IPS DF 6.9 (cell line): ENCODE data around the gene MOB1B.
"Not testable (repeated sequence)": the region's sequence is repeated elsewhere in the genome, so short reads cannot be mapped to it uniquely, and the experiment has no call there.

Experiments
- DNase-seq: peaks from one replicate; pipeline ENCODE4 v3.0.0-alpha.2; 2013; ENCODE audit warnings: low read depth, low spot score
- H3K27ac ChIP-seq: one replicate; pipeline ENCODE4 v1.5.1; 2013; ENCODE audit warnings: low read length, control low read depth
- H3K27me3 ChIP-seq: 2 replicates; pipeline ENCODE4 v1.6.1; 2013; ENCODE audit warnings: mild to moderate bottlenecking, low read length; ENCODE audit not compliant: control insufficient read depth, insufficient read depth
- H3K36me3 ChIP-seq: 2 replicates; pipeline ENCODE4 v1.6.1; 2013; ENCODE audit warnings: low read length; ENCODE audit not compliant: control insufficient read depth, insufficient read depth
- H3K4me1 ChIP-seq: 2 replicates; pipeline ENCODE4 v1.6.1; 2013; ENCODE audit warnings: low read length; ENCODE audit not compliant: control insufficient read depth, insufficient read depth
- H3K4me3 ChIP-seq: 2 replicates; pipeline ENCODE4 v1.5.1; 2013; ENCODE audit warnings: mild to moderate bottlenecking, low read length
- H3K9me3 ChIP-seq: 2 replicates; pipeline ENCODE4 v1.6.1; 2013; ENCODE audit warnings: low read length, inconsistent platforms; ENCODE audit not compliant: control insufficient read depth, insufficient read depth
- WGBS: extraction: QIAGEN DNeasy Blood & Tissue Kit; methylation state at CpG from one replicate; pipeline ENCODE4 v1.1.7; 2013; ENCODE audit warnings: mixed read lengths, missing lambda C conversion rate; ENCODE audit not compliant: insufficient read length, insufficient coverage; 5-methylcytosine and 5-hydroxymethylcytosine counted together

The MOB1B gene

DNA sequence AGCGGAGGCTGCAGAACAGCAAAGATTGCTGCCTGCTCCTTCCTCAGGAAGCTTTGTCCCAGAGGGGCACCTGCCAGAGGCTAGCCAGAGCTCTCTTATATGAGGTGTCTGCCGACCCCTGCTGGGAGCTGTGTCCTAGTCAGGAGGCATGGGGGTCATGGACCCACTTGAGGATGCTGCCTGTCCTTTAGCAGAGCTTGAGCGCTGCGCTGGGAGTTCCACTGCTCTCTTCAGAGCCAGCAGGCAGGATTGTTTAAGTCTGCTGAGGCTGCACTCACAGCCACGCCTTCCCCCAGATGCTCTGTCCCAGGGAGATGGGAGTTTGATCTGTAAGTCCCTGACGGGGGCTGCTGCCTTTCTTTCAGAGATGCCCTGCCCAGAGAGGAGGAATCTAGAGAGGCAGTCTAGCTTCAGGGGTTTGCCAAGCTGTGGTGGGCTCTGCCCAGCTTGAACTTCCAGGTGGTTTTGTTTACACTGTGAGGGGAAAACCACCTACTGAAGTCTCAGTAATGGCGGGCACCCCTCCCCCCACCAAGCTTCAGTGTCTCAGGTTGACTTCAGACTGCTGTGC is 102.2 kb downstream of the MOB1B start:
- H3K27ac ChIP-seq: no peak overlapping the region
- no peaks in the 10 kb centered on the region for H3K36me3 ChIP-seq
- 0 out of 2 replicates have a peak, but pooled peaks cover 2% of the 10 kb centered on the region for H3K4me1 ChIP-seq
- H3K27me3 ChIP-seq: no peaks in the 10 kb centered on the region
- no peak for DNase-seq
- H3K4me3 ChIP-seq: no peak overlapping the region
- H3K9me3 ChIP-seq: no peaks in the 10 kb centered on the region
- no CpG with 5 or more reads among the region's 7 CpGs for WGBS

DNA sequence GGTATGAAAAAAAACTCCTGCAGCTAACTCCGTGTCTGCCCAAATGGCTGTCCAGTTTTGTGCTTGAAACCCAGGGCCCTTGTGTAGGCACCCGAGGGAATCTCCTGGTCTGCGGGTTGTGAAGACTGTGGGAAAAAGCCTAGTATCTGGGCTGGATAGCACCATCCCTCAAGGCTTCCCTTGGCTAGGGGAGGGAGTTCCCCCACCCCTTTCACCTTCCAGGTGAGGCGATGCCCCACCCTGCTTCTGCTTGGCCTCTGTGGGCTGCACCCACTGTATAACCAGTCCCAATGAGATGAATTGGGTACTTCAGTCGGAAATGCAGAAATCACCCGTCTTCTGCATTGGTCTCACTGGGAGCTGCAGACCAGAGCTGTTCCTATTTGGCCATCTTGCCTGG is 102.9 kb downstream of the MOB1B start:
- WGBS: no CpG with 5 or more reads among the region's 6 CpGs
- H3K4me1 ChIP-seq, H3K27me3 ChIP-seq, H3K27ac ChIP-seq, DNase-seq, H3K36me3 ChIP-seq, H3K9me3 ChIP-seq, H3K4me3 ChIP-seq: not testable (repeated sequence)

DNA sequence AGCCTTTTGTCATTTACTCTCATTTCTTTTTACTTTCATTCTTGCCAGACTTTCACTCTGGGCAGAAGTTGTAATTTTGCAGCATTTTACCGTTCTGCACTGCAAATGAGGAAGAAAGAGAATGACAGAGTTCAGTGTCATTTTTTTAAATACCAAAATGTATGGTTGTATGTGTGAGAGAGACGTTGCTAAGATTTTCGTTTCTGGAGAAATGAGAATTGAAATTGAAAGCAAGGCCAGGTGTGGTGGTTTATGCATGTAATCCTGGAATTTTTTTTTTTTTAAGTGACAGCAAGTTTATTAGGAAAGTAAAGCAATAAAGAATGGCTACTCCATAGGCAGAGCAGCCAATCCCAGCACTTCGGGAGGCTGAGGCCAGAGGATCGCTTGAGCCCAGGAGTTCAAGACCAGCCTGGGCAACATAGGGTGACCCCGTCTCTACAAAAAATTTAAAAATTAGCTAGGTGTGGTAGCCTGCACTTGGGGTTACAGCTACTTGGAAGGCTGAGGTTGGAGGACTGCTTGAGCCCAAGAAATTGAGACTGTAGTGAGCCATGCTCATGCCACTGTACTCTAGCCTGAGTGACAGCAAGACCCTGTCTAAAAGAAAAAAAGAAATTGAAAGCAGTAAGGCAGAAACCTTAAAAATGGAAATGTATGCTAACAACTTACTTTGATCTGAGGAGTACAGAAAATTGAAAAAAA is 104.2 kb downstream of the MOB1B start:
- DNase-seq: no peak
- no peaks in the 10 kb centered on the region for H3K36me3 ChIP-seq
- no peak overlapping the region for H3K27ac ChIP-seq
- no peak overlapping the region for H3K4me3 ChIP-seq
- H3K9me3 ChIP-seq: no peaks in the 10 kb centered on the region
- H3K27me3 ChIP-seq: no peaks in the 10 kb centered on the region
- peaks cover 2% of the 10 kb centered on the region; the same call in 1 of the 2 replicates for H3K4me1 ChIP-seq
- WGBS: 97% methylated on average over 2 of the region's 6 CpGs

DNA sequence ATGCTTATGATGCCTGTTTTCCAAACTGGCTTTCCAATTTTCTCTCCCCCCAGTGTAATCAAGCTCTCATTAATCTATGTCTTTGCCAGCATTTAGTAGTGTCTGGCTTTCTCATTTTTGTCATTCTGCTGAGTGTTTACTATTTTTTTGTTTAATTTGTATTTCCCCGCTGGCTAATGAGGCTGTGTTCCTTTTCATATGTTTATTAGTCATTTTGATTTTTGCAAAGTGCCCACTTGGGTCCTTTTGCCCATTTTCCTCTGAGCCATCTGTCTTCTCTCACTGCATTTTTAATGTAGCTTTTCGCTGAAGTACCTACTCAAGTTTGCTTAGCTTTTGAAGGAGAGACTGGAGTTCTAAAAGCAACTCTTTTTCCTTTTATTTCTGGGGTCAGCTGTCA is 106.0 kb downstream of the MOB1B start:
- no peak for DNase-seq
- Histone ChIP-seq H3K27ac (no peak overlapping the region), H3K4me1 (peaks cover 2% of the 10 kb centered on the region; the same call in 1 of the 2 replicates), H3K36me3 (no peaks in the 10 kb centered on the region), H3K27me3 (no peaks in the 10 kb centered on the region), H3K9me3 (no peaks in the 10 kb centered on the region), H3K4me3 (no peak overlapping the region)
- WGBS: no CpG with 5 or more reads among the region's 2 CpGs

DNA sequence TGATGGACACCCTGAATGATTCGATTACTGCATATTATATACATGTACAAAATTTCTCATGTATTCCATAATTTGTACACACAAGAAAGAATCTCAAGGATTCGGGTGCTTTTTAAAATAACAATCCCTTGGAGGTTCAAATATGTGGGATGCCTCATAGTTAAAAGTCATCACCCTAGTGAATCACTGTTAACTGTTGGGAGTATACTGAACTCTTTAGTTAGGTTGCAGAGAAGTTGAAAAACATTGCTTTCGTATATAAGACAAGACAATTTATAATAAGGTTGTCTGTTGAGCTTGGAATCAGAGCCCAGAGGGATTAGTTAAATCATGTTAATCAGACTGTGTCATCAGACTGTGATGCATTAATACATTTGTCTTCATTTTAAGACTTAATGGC is 106.9 kb downstream of the MOB1B start:
- H3K4me3 ChIP-seq: no peak overlapping the region
- no CpG with 5 or more reads among the region's 3 CpGs for WGBS
- H3K4me1 ChIP-seq: peaks cover 2% of the 10 kb centered on the region; the same call in 1 of the 2 replicates
- H3K27ac ChIP-seq: no peak overlapping the region
- no peaks in the 10 kb centered on the region for H3K36me3 ChIP-seq
- no peaks in the 10 kb centered on the region for H3K9me3 ChIP-seq
- no peak for DNase-seq
- H3K27me3 ChIP-seq: no peaks in the 10 kb centered on the region

DNA sequence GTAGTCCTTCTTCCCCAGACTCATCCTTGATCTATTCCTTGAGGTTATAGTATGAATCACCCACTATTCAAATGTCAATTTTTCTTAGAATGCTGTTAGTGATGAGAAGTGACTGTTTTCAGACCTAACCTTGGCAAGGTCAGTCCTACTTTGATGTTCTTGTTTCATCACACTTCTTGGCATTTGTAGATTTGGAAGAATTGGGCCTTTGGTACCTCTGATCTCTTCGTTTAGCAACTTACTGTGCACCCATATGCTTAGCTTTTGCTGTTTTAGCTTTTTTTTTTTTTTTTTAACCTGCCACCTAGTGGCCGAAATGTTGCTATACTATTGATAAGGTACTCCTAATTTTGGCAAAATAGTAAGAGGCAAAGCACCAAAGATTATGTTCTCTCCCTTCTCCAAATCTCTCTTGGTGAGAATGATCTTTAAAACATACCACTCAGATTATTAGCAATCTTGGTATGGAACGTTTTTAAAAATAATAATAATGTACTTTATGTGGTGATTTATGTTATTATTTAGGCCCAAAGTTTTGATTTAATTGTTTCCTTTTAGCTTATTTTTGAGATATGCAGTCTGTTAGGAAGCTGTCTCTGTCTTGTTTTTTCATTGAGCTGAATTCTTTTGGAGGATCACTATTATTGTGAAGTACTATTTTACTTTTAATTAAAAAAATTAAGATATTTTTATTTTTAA is 107.9 kb downstream of the MOB1B start:
- no peaks in the 10 kb centered on the region for H3K27me3 ChIP-seq
- no CpG with 5 or more reads among the region's 3 CpGs for WGBS
- DNase-seq: no peak
- no peaks in the 10 kb centered on the region for H3K9me3 ChIP-seq
- H3K36me3 ChIP-seq: no peaks in the 10 kb centered on the region
- H3K4me3 ChIP-seq: no peak overlapping the region
- no peaks in the 10 kb centered on the region; the same call in 1 of the 2 replicates for H3K4me1 ChIP-seq
- no peak overlapping the region for H3K27ac ChIP-seq

DNA sequence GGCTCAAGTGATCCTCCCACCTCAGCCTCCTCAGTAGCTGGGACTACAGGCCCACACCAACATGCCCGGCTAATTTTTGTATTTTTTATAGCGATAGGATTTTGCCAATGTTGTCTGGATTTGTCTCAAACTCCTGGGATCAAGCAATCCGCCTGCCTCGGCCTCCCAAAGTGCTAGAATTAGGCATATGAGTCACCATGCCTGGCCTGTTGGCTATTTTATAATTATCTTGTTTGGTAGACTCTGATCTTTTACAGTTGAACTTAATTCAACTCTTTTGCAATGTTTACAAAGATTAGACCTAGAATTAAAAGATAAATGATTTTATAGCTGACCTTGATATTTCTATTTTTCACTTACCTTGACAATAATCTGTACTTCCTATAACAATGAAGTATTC is 109.3 kb downstream of the MOB1B start:
- Histone ChIP-seq H3K4me3 (no peak overlapping the region), H3K27ac (no peak overlapping the region), H3K4me1 (no peaks in the 10 kb centered on the region; the same call in 1 of the 2 replicates), H3K36me3 (no peaks in the 10 kb centered on the region), H3K9me3 (no peaks in the 10 kb centered on the region), H3K27me3 (no peaks in the 10 kb centered on the region)
- WGBS: no CpG with 5 or more reads among the region's 4 CpGs
- no peak for DNase-seq

DNA sequence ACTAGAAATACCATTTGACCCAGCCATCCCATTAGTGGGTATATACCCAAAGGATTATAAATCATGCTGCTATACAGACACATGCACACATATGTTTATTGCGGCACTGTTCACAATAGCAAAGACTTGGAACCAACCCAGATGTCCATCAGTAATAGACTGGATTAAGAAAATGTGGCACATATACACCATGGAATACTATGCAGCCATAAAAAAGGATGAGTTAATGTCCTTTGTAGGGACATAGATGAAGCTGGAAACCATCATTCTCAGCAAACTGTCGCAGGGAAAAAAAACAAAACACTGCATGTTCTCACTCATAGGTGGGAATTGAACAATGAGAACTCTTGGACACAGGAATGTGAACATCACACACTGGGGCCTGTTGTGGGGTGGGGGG is 115.2 kb downstream of the MOB1B start:
- DNase-seq, H3K36me3 ChIP-seq, H3K4me3 ChIP-seq, H3K27me3 ChIP-seq, H3K4me1 ChIP-seq, H3K9me3 ChIP-seq, H3K27ac ChIP-seq: not testable (repeated sequence)
- WGBS: no CpG with 5 or more reads among the region's 2 CpGs

DNA sequence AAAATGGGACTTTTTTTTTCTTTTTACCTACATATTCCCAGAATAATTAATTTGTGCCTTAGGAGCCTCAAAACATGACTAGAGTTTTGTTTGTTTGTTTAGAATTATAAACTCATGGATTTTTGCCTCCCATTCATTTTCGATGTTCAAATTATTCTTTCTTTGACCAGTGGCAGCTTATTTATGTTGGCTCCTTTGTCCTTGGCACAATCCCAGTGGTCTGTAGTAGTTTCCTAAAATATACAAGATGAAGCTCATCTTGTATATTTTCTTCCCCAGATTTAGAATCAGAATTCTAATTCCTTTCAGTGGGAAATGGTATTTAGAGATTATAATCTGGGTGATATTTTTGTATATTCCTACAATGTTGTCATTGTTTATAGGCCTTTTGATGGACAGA is 118.4 kb downstream of the MOB1B start:
- WGBS: no CpG with 5 or more reads among the region's 1 CpG

DNA sequence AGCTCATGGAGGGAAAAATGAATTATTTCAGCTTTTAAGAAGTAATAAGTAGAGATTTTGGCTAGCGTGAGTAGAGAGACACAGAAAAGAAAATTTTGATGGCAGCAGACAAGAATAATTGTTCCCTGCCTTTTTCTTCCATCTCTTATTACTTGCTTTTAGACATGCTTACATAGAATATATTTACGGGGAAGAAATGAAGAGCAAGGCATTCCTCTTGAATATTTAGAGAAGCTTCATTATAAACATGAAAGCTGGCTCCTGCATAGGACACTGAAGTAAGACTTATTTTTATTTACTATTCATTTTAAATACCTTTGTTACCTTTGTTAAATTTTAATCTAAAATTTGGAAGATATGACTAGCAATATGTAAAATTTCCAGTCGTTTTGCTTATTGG is 123.5 kb downstream of the MOB1B start:
- no CpG with 5 or more reads among the region's 3 CpGs for WGBS

More for the DNA sequence above, 118.4 kb downstream of the MOB1B start:
- Histone ChIP-seq H3K4me1 (no peaks in the 10 kb centered on the region), H3K9me3 (no peaks in the 10 kb centered on the region), H3K27me3 (no peaks in the 10 kb centered on the region), H3K27ac (no peak overlapping the region), H3K4me3 (no peak overlapping the region), H3K36me3 (no peaks in the 10 kb centered on the region)
- no peak for DNase-seq

More for the DNA sequence above, 123.5 kb downstream of the MOB1B start:
- DNase-seq: no peak
- Histone ChIP-seq H3K36me3 (no peaks in the 10 kb centered on the region), H3K4me3 (no peak overlapping the region), H3K9me3 (no peaks in the 10 kb centered on the region), H3K4me1 (no peaks in the 10 kb centered on the region), H3K27me3 (no peaks in the 10 kb centered on the region), H3K27ac (no peak overlapping the region)
